Astrocyte (in vitro differentiated cells and primary cell): ENCODE measurements around the gene RIT1. TPM values are rescaled to one million over a fixed set of nuclear protein-coding genes. Genes with fewer than 3 reads are reported as not detected.

Experiments used
- DNase-seq: peaks from one replicate; pipeline ENCODE4 v3.0.0-alpha.2; 2010; ENCODE audit warnings: low read depth
- FAIRE-seq: peaks from 2 replicates; lab custom pipeline; 2011; peaks lifted over from hg19 to GRCh38; lab: Jason Lieb, UNC
- H2AFZ ChIP-seq: 2 replicates; pipeline ENCODE4 v1.6.0; 2012; ENCODE audit warnings: low read depth, low read length, inconsistent platforms
- H3K27ac ChIP-seq: 2 replicates; pipeline ENCODE4 v1.5.1; 2011; ENCODE audit warnings: low read depth, low read length, inconsistent platforms
- H3K27me3 ChIP-seq: 2 replicates; pipeline ENCODE4 v1.6.0; 2011; ENCODE audit warnings: low read length, inconsistent platforms; ENCODE audit not compliant: insufficient read depth
- H3K36me3 ChIP-seq: 2 replicates; pipeline ENCODE4 v1.5.1; 2011; ENCODE audit warnings: low read length, inconsistent platforms; ENCODE audit not compliant: insufficient read depth
- H3K4me1 ChIP-seq: 2 replicates; pipeline ENCODE4 v1.5.1; 2011; ENCODE audit warnings: low read length, inconsistent platforms; ENCODE audit not compliant: insufficient read depth
- H3K4me2 ChIP-seq: 2 replicates; pipeline ENCODE4 v1.6.0; 2012; ENCODE audit warnings: low read length, inconsistent platforms
- H3K4me3 ChIP-seq: 2 replicates; pipeline ENCODE4 v1.5.1; 2011; ENCODE audit warnings: low read depth, mild to moderate bottlenecking, low read length, inconsistent platforms; ENCODE audit not compliant: insufficient read depth
- H3K79me2 ChIP-seq: 2 replicates; pipeline ENCODE4 v1.6.0; 2012; ENCODE audit warnings: mild to moderate bottlenecking, low read length, inconsistent platforms; ENCODE audit not compliant: insufficient read depth
- H3K9ac ChIP-seq: 2 replicates; pipeline ENCODE4 v1.6.0; 2012; ENCODE audit warnings: mild to moderate bottlenecking, low read length, inconsistent platforms
- H3K9me3 ChIP-seq: 2 replicates; pipeline ENCODE4 v1.5.1; 2012; ENCODE audit warnings: low read depth, mild to moderate bottlenecking, low read length, inconsistent platforms; ENCODE audit not compliant: insufficient read depth
- H4K20me1 ChIP-seq: 2 replicates; pipeline ENCODE4 v1.6.0; 2012; ENCODE audit warnings: low read length, inconsistent platforms; ENCODE audit not compliant: insufficient read depth
- H3K27ac Mint-ChIP-seq: one replicate; pipeline ENCODE4 v1.8.0; 2021; ENCODE audit warnings: mild to moderate bottlenecking, mixed read lengths; ENCODE audit not compliant: unreplicated experiment
- H3K27me3 Mint-ChIP-seq: one replicate; pipeline ENCODE4 v1.8.0; 2021; ENCODE audit warnings: low read depth, mixed read lengths; ENCODE audit not compliant: unreplicated experiment
- H3K36me3 Mint-ChIP-seq: one replicate; pipeline ENCODE4 v1.8.0; 2021; ENCODE audit warnings: low read depth, mixed read lengths; ENCODE audit not compliant: unreplicated experiment
- H3K4me1 Mint-ChIP-seq: one replicate; pipeline ENCODE4 v1.8.0; 2021; ENCODE audit warnings: low read depth, mixed read lengths; ENCODE audit not compliant: unreplicated experiment
- H3K4me3 Mint-ChIP-seq: one replicate; pipeline ENCODE4 v1.8.0; 2021; ENCODE audit warnings: mild to moderate bottlenecking, moderate library complexity, mixed read lengths; ENCODE audit not compliant: unreplicated experiment
- H3K9me3 Mint-ChIP-seq: one replicate; pipeline ENCODE4 v1.8.0; 2021; ENCODE audit warnings: mild to moderate bottlenecking, mixed read lengths; ENCODE audit not compliant: unreplicated experiment
- EZH2 ChIP-seq: IDR thresholded peaks from 2 replicates; pipeline ENCODE4 v1.6.1; 2012; ENCODE audit warnings: mild to moderate bottlenecking, low read length, inconsistent platforms; ENCODE audit not compliant: insufficient read depth
- total RNA-seq: library from RNA; stranded (reverse); gene quantifications from 2 replicates; pipeline ENCODE4 v1.2.1, GENCODE V29; 2021
- TF ChIP-seq, protein P1 (sequence below): IDR thresholded peaks from 2 replicates; pipeline ENCODE4 v1.5.1; 2011; ENCODE audit warnings: low read depth, mild to moderate bottlenecking, inconsistent platforms, low read length, moderate library complexity; ENCODE audit not compliant: insufficient read depth

Gene RIT1
- total RNA-seq, 1 donor from 2014 or later = 59.4 TPM

DNA sequence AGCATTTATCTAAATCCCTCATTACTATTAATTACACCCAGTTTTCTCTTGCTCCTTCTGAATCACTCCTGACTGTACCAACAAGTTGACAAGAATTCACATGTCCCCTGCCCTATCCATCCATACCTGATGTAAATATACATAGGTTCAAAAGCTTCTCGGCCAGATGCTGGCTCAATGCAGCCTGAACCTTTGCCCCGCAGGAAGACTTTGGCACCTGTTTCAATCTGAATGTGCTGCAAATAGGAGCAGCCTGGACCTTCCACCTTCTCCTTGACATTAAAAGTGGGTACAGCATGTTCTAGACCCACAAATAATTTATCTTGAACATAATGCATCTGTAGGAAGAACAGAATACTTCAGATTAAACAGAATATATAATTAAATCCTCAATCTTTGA lies 14.4 kb upstream of the RIT1 start:
- H3K4me3 Mint-ChIP-seq = no peak overlapping the region
- no peaks in the 10 kb centered on the region for H3K9me3 ChIP-seq
- H3K9ac ChIP-seq = no peak overlapping the region
- no peaks in the 10 kb centered on the region for H3K27me3 Mint-ChIP-seq
- H3K27ac Mint-ChIP-seq = peak overlapping the region; percentile 4
- H3K9me3 Mint-ChIP-seq = no peaks in the 10 kb centered on the region
- peaks cover 75% of the 10 kb centered on the region for H4K20me1 ChIP-seq
- no peak for TF ChIP-seq EZH2
- TF ChIP-seq, protein P1, sequence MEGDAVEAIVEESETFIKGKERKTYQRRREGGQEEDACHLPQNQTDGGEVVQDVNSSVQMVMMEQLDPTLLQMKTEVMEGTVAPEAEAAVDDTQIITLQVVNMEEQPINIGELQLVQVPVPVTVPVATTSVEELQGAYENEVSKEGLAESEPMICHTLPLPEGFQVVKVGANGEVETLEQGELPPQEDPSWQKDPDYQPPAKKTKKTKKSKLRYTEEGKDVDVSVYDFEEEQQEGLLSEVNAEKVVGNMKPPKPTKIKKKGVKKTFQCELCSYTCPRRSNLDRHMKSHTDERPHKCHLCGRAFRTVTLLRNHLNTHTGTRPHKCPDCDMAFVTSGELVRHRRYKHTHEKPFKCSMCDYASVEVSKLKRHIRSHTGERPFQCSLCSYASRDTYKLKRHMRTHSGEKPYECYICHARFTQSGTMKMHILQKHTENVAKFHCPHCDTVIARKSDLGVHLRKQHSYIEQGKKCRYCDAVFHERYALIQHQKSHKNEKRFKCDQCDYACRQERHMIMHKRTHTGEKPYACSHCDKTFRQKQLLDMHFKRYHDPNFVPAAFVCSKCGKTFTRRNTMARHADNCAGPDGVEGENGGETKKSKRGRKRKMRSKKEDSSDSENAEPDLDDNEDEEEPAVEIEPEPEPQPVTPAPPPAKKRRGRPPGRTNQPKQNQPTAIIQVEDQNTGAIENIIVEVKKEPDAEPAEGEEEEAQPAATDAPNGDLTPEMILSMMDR = no peak
- no peak for DNase-seq
- no peak overlapping the region for H3K4me2 ChIP-seq
- H3K4me1 ChIP-seq = peaks cover 10% of the 10 kb centered on the region
- H3K27ac ChIP-seq = no peak overlapping the region
- H3K36me3 Mint-ChIP-seq = peaks cover 29% of the 10 kb centered on the region
- H2AFZ ChIP-seq = no peak overlapping the region
- FAIRE-seq = no peak
- peaks cover 76% of the 10 kb centered on the region for H3K79me2 ChIP-seq
- peaks cover 81% of the 10 kb centered on the region for H3K36me3 ChIP-seq
- no peaks in the 10 kb centered on the region for H3K27me3 ChIP-seq
- no peak overlapping the region for H3K4me3 ChIP-seq
- H3K4me1 Mint-ChIP-seq = peaks cover 3% of the 10 kb centered on the region

DNA sequence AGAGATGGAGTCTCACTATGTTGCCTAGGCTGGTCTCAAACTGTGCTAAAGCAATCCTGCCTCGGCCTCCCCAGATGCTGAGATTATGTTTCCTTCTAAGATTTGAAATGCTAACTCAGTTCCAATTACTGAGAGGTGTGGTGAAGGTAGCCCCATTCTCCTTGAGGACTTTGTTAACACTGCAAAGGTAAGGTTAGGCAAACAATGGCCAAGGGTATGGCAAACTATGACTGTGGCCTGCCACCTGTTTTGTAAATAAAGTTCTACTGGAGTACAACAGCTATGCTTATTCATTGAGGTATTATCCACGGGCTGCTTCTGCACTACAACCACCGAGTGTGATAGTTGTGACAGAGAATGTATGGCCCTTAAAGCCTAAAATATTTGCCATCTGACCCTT lies 9.6 kb upstream of the RIT1 start:
- H3K27me3 ChIP-seq = no peaks in the 10 kb centered on the region
- no peak overlapping the region for H3K4me2 ChIP-seq
- H4K20me1 ChIP-seq = peaks cover 57% of the 10 kb centered on the region
- H3K27ac ChIP-seq = no peak overlapping the region
- H3K4me3 Mint-ChIP-seq = no peak overlapping the region
- H3K27me3 Mint-ChIP-seq = no peaks in the 10 kb centered on the region
- H3K36me3 ChIP-seq = peaks cover 81% of the 10 kb centered on the region
- H3K36me3 Mint-ChIP-seq = peaks cover 21% of the 10 kb centered on the region
- peaks cover 7% of the 10 kb centered on the region for H3K4me1 Mint-ChIP-seq
- peaks cover 56% of the 10 kb centered on the region for H3K79me2 ChIP-seq
- DNase-seq = no peak
- H3K27ac Mint-ChIP-seq = no peak overlapping the region
- no peak overlapping the region for H3K9ac ChIP-seq
- no peak for TF ChIP-seq EZH2
- TF ChIP-seq, protein P1 = no peak
- H3K9me3 ChIP-seq = no peaks in the 10 kb centered on the region
- FAIRE-seq = no peak
- no peak overlapping the region for H3K4me3 ChIP-seq
- H3K9me3 Mint-ChIP-seq = no peaks in the 10 kb centered on the region
- H2AFZ ChIP-seq = no peak overlapping the region
- no peaks in the 10 kb centered on the region for H3K4me1 ChIP-seq

DNA sequence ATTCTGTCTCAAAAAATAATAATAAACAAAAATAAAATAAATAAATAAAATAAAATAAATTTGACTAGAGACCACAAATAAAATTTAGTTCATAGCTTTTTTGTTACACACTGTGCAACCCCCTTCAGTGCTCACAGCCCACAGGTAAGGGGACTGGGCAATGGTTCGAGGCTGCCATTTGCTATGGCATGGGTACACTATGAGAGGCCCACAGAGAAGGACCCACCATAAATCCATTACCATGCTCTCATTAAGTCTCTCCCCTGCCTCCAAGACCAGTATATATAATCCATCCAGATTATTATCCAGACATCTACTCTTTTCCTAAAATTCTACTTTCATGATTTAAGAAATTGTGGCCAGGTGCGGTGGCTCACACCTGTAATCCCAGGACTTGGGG lies 8.7 kb upstream of the RIT1 start:
- H4K20me1 ChIP-seq = peaks cover 53% of the 10 kb centered on the region
- H3K9me3 ChIP-seq = no peaks in the 10 kb centered on the region
- no peak overlapping the region for H3K4me3 Mint-ChIP-seq
- peaks cover 53% of the 10 kb centered on the region for H3K79me2 ChIP-seq
- H3K9me3 Mint-ChIP-seq = no peaks in the 10 kb centered on the region
- no peaks in the 10 kb centered on the region for H3K27me3 Mint-ChIP-seq
- no peak overlapping the region for H3K27ac Mint-ChIP-seq
- H2AFZ ChIP-seq = no peak overlapping the region
- H3K27ac ChIP-seq = no peak overlapping the region
- FAIRE-seq = no peak
- no peaks in the 10 kb centered on the region for H3K27me3 ChIP-seq
- H3K4me1 Mint-ChIP-seq = peaks cover 10% of the 10 kb centered on the region
- no peak for DNase-seq
- H3K9ac ChIP-seq = no peak overlapping the region
- TF ChIP-seq, protein P1 = no peak
- no peak for TF ChIP-seq EZH2
- peaks cover 18% of the 10 kb centered on the region for H3K36me3 Mint-ChIP-seq
- no peak overlapping the region for H3K4me2 ChIP-seq
- H3K4me1 ChIP-seq = no peaks in the 10 kb centered on the region
- H3K4me3 ChIP-seq = no peak overlapping the region
- peaks cover 76% of the 10 kb centered on the region for H3K36me3 ChIP-seq
